Esophagus muscularis mucosa (tissue), 4 donors: ENCODE measurements around the gene NAMPT. TPM values are rescaled to one million over a fixed set of nuclear protein-coding genes. Genes with fewer than 3 reads are reported as not detected.

Source experiments
- DNase-seq: peaks from one replicate; pipeline ENCODE4 v3.0.0-alpha.2; 2017; ENCODE audit errors: extremely low spot score
- H3K27ac ChIP-seq, 4 donors: fragments of 200-600 bp; sonication (generic); replicated peaks in 1 of 4; 1 replicate in 3 of 4; 2 replicates in 1 of 4; pipeline ENCODE4 v1.5.1; 2016 to 2019; ENCODE audit warnings: mild to moderate bottlenecking in 1 of 4
- H3K27me3 ChIP-seq, 4 donors: fragments of 200-600 bp; sonication (generic); one replicate each; pipeline versions ENCODE4 v1.5.1 to v1.6.0; 2016 to 2019
- H3K36me3 ChIP-seq, 4 donors: fragments of 200-600 bp; sonication (generic); one replicate each; pipeline ENCODE4 v1.5.1; 2016 to 2019
- H3K4me1 ChIP-seq, 4 donors: fragments of 200-600 bp; sonication (generic); one replicate each; pipeline ENCODE4 v1.5.1; 2016 to 2019
- H3K4me3 ChIP-seq, 4 donors: fragments of 200-600 bp; sonication (generic); 1 replicate in 2 of 4; 2 replicates in 2 of 4; pipeline ENCODE4 v1.5.1; 2016 to 2019; ENCODE audit warnings: mild to moderate bottlenecking in 4 of 4, moderate library complexity in 1 of 4
- H3K9me3 ChIP-seq, 4 donors: fragments of 200-600 bp; sonication (generic); 1 replicate in 3 of 4; 2 replicates in 1 of 4; pipeline ENCODE4 v1.5.1; 2016 to 2019
- POLR2A ChIP-seq: fragments of 450-650 bp; IDR thresholded peaks from one replicate; pipeline ENCODE4 v1.6.1; 2017; ENCODE audit warnings: antibody characterized with exemption, moderate library complexity, mild to moderate bottlenecking, low read depth
- POLR2AphosphoS5 ChIP-seq, 2 donors: sonication (generic); formaldehyde crosslinking; IDR thresholded peaks; one replicate each; pipeline ENCODE4 v1.6.1; 2017; ENCODE audit warnings: antibody characterized with exemption in 2 of 2
- WGBS: methylation state at CpG from one replicate; pipeline ENCODE4 v1.1.5; 2018; 5-methylcytosine and 5-hydroxymethylcytosine counted together
- intact Hi-C: fragments of 100-400 bp; cut with DNase I; formaldehyde crosslinking; loops from one replicate; pipeline ENCODE4 v1.15.1; 2023
- total RNA-seq, 4 donors: library from RNA; depleted of rRNA; stranded (reverse); fragments of >200 nt; gene quantifications; one replicate each; pipeline versions ENCODE4 v1.1.0 to v1.2.1, GENCODE V29; 2016
- TF ChIP-seq, protein P1 (sequence below), 3 experiments: fragments of 200-600 bp in 2 of 3; fragments of 450-650 bp in 1 of 3; sonication (generic) in 2 of 3; IDR thresholded peaks; one replicate each; pipeline ENCODE4 v1.5.1; 2017 to 2019; ENCODE audit warnings: antibody characterized with exemption in 3 of 3, mild to moderate bottlenecking in 2 of 3, moderate library complexity in 1 of 3

NAMPT gene
- total RNA-seq, 4 donors from 2014 or later, result 51.2 to 1,009 (median 95.4) TPM

DNA sequence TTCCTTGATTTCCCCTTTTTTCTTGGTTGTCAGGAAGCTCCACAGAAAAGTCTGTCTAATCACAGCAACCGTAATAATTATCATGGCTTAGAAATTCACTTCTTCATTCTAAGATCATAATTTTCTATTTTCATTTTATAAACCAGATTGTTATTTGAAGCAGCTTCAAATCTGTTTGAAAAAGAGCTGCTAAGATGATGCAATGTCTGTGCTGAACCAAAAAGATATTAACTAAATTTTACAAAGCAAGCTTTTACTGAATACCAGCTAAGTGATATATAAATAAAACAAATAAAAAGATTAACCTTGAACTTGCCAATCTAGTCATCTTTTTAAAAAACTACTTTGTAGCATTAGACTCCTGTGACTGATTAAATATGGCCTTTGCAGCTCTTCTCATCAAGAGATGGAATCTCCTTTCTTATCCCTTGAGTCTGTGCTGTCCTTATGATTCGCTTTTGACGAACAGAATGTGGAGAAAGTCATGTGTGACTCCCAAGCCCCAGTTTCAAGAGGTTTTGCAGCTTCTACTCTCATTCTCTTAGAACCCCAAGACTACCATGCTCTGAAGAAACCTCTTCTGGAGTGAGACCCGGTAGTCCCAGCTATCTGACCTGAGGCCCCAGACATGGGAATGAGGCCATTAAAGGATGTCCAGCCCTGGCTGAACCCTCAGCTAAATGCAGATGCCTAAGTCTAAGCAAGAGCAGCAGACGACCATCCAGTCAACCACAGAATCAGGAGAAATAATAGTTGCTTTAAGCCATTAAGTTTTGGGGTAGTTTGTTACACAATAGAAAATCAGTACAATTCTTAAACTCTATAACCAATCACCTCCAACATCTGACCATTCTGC is 14.4 kb downstream of the NAMPT start:
- no peak for DNase-seq
- intact Hi-C loops, result no loop called here
- Histone ChIP-seq H3K36me3 (peaks cover 36 to 100% (median 71%) of the 10 kb centered on the region in 4 donors), H3K4me3 (no peak overlapping the region), H3K27ac (no peak overlapping the region), H3K4me1 (peaks cover 0 to 7% (median 2%) of the 10 kb centered on the region in 4 donors), H3K9me3 (no peaks in the 10 kb centered on the region), H3K27me3 (no peaks in the 10 kb centered on the region)
- WGBS, result 98% methylated on average over 5 of the region's 5 CpGs
- TF ChIP-seq POLR2AphosphoS5 (IDR thresholded peaks at IDR 0.05), result peak in 1 of 2 donors; percentile 63
- TF ChIP-seq, protein P1, sequence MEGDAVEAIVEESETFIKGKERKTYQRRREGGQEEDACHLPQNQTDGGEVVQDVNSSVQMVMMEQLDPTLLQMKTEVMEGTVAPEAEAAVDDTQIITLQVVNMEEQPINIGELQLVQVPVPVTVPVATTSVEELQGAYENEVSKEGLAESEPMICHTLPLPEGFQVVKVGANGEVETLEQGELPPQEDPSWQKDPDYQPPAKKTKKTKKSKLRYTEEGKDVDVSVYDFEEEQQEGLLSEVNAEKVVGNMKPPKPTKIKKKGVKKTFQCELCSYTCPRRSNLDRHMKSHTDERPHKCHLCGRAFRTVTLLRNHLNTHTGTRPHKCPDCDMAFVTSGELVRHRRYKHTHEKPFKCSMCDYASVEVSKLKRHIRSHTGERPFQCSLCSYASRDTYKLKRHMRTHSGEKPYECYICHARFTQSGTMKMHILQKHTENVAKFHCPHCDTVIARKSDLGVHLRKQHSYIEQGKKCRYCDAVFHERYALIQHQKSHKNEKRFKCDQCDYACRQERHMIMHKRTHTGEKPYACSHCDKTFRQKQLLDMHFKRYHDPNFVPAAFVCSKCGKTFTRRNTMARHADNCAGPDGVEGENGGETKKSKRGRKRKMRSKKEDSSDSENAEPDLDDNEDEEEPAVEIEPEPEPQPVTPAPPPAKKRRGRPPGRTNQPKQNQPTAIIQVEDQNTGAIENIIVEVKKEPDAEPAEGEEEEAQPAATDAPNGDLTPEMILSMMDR (IDR thresholded peaks at IDR 0.05), result no peak

- peaks cover 0 to 7% (median 2%) of the 10 kb centered on the region in 4 donors for H3K4me1 ChIP-seq
- intact Hi-C loops, result no loop called here
Measured at GRCh38 chr7:106269254-106269961, 15.4 kb downstream of the NAMPT start.

GRCh38 chr7:106265133-106265532 is 19.6 kb downstream of the NAMPT start:
- no peaks in the 10 kb centered on the region for H3K4me1 ChIP-seq
- H3K36me3 ChIP-seq, result peaks cover 19 to 98% (median 71%) of the 10 kb centered on the region in 4 donors
- no peak for DNase-seq
- intact Hi-C loops, result no loop called here
- no peaks in the 10 kb centered on the region for H3K9me3 ChIP-seq
- 94% methylated on average over 3 of the region's 3 CpGs for WGBS
- no peak overlapping the region for H3K27ac ChIP-seq
- no peaks in the 10 kb centered on the region for H3K27me3 ChIP-seq
- peak in 1 of 2 donors; percentile 68 for TF ChIP-seq POLR2AphosphoS5 (IDR thresholded peaks at IDR 0.05)
- no peak for TF ChIP-seq POLR2A
- TF ChIP-seq, protein P1 (IDR thresholded peaks at IDR 0.05), result no peak
- no peak overlapping the region for H3K4me3 ChIP-seq

More at GRCh38 chr7:106269254-106269961, 15.4 kb downstream of the NAMPT start:
- Histone ChIP-seq H3K9me3 (no peaks in the 10 kb centered on the region), H3K36me3 (peaks cover 32 to 100% (median 74%) of the 10 kb centered on the region in 4 donors), H3K27ac (no peak overlapping the region), H3K27me3 (no peaks in the 10 kb centered on the region), H3K4me3 (no peak overlapping the region)
- DNase-seq, result no peak
- WGBS, result 70% methylated on average over 4 of the region's 4 CpGs
- peak in 1 of 2 donors; percentile 68 for TF ChIP-seq POLR2AphosphoS5 (IDR thresholded peaks at IDR 0.05)
- TF ChIP-seq, protein P1 (IDR thresholded peaks at IDR 0.05), result no peak

DNA sequence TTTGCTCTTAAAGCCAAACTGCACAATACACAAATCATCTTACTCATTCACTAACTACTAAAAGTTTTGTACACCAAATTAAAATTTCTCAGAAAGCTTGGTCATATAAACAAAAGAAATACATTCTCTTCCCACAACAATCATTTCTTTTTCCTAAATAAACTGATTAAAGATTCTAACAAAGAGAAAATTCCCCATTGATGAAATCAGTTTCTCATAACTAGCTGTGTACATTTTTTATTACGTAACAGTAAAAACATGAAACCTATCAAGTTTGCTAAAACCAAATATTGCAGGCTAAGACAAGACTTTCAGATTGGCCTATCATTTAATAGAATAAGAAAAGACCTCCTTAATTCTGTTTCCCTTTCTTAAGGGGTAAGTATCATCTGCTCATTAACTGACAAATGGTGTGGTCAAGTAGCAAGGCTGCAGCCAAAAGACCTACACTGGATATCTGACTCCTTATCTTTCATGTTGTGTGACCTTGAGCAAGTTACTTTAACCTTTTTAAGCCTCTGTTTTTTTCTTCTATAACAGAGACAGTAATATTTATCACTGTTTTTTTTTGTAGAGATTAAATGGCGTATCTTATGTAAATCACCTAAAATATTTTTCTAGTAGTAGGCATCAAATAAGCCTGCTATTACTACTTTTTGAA is 22.4 kb downstream of the NAMPT start:
- peaks cover 18 to 98% (median 75%) of the 10 kb centered on the region in 4 donors for H3K36me3 ChIP-seq
- DNase-seq, result no peak

More for the DNA sequence above, 22.4 kb downstream of the NAMPT start:
- Histone ChIP-seq H3K27ac (no peak overlapping the region), H3K4me1 (no peaks in the 10 kb centered on the region), H3K27me3 (no peaks in the 10 kb centered on the region), H3K4me3 (no peak overlapping the region), H3K9me3 (no peaks in the 10 kb centered on the region)
- WGBS, result 96% methylated on average over 2 of the region's 2 CpGs
- peak in 1 of 2 donors; percentile 30 for TF ChIP-seq POLR2AphosphoS5 (IDR thresholded peaks at IDR 0.05)
- TF ChIP-seq, protein P1 (IDR thresholded peaks at IDR 0.05), result no peak
- intact Hi-C loops, result no loop called here
